Jurkat, Clone E6-1 (cell line): ENCODE measurements around the gene ATE1.

Experiments
- DNase-seq: peaks from one replicate; pipeline ENCODE4 v3.0.0-alpha.2; 2011; ENCODE audit warnings: low read depth, low spot score
- H3K4me3 ChIP-seq: 2 replicates; pipeline ENCODE4 v1.5.1; 2011; ENCODE audit warnings: mild to moderate bottlenecking, low read length, control low read depth, moderate library complexity

The ATE1 gene

GRCh38 chr10:121811386-121811785 is 116.4 kb downstream of the ATE1 start:
- H3K4me3 ChIP-seq = no peak overlapping the region
- no peak for DNase-seq

GRCh38 chr10:121808835-121809234 is 119.0 kb downstream of the ATE1 start:
- no peak for DNase-seq

GRCh38 chr10:121804460-121804859 is 123.4 kb downstream of the ATE1 start:
- DNase-seq = no peak
- H3K4me3 ChIP-seq = no peak overlapping the region

More at GRCh38 chr10:121808835-121809234, 119.0 kb downstream of the ATE1 start:
- no peak overlapping the region for H3K4me3 ChIP-seq

GRCh38 chr10:121803611-121804010 is 124.2 kb downstream of the ATE1 start:
- DNase-seq = no peak
- no peak overlapping the region for H3K4me3 ChIP-seq

- DNase-seq = no peak
- H3K4me3 ChIP-seq = no peak overlapping the region
Measured at GRCh38 chr10:121800831-121801230, 127.0 kb downstream of the ATE1 start.

GRCh38 chr10:121800146-121800545 is 127.7 kb downstream of the ATE1 start:
- DNase-seq = no peak
- no peak overlapping the region for H3K4me3 ChIP-seq

- no peak for DNase-seq
- H3K4me3 ChIP-seq = no peak overlapping the region
Measured at GRCh38 chr10:121797490-121797889, 130.3 kb downstream of the ATE1 start.

GRCh38 chr10:121796342-121796741 is 131.5 kb downstream of the ATE1 start:
- no peak overlapping the region for H3K4me3 ChIP-seq
- DNase-seq = no peak

- no peak for DNase-seq
- no peak overlapping the region for H3K4me3 ChIP-seq
Measured at GRCh38 chr10:121792198-121792597, 135.6 kb downstream of the ATE1 start.

- DNase-seq = no peak
- H3K4me3 ChIP-seq = no peak overlapping the region
Measured at GRCh38 chr10:121791761-121792160, 136.1 kb downstream of the ATE1 start.

- DNase-seq = no peak
- H3K4me3 ChIP-seq = no peak overlapping the region
Measured at GRCh38 chr10:121788717-121789116, 139.1 kb downstream of the ATE1 start.

- no peak overlapping the region for H3K4me3 ChIP-seq
- DNase-seq = no peak
Measured at GRCh38 chr10:121788115-121788514, 139.7 kb downstream of the ATE1 start.

GRCh38 chr10:121787169-121787568 is 140.7 kb downstream of the ATE1 start:
- H3K4me3 ChIP-seq = no peak overlapping the region
- no peak for DNase-seq

- H3K4me3 ChIP-seq = no peak overlapping the region
- no peak for DNase-seq
Measured at GRCh38 chr10:121783782-121784372, 144.0 kb downstream of the ATE1 start.

- DNase-seq = no peak
- no peak overlapping the region for H3K4me3 ChIP-seq
Measured at GRCh38 chr10:121781101-121781500, 146.7 kb downstream of the ATE1 start.

GRCh38 chr10:121774813-121775212 is 153.0 kb downstream of the ATE1 start:
- no peak for DNase-seq
- H3K4me3 ChIP-seq = no peak overlapping the region

- no peak for DNase-seq
Measured at GRCh38 chr10:121774404-121774803, 153.4 kb downstream of the ATE1 start.

GRCh38 chr10:121772884-121773283 is 154.9 kb downstream of the ATE1 start:
- no peak for DNase-seq
- H3K4me3 ChIP-seq = no peak overlapping the region

More at GRCh38 chr10:121774404-121774803, 153.4 kb downstream of the ATE1 start:
- H3K4me3 ChIP-seq = no peak overlapping the region

GRCh38 chr10:121772406-121772805 is 155.4 kb downstream of the ATE1 start:
- DNase-seq = no peak
- H3K4me3 ChIP-seq = no peak overlapping the region

GRCh38 chr10:121771966-121772365 is 155.9 kb downstream of the ATE1 start:
- peak; percentile 7 for DNase-seq
- H3K4me3 ChIP-seq = no peak overlapping the region

- DNase-seq = no peak
Measured at GRCh38 chr10:121766426-121766825, 161.4 kb downstream of the ATE1 start.

More at GRCh38 chr10:121766426-121766825, 161.4 kb downstream of the ATE1 start:
- no peak overlapping the region for H3K4me3 ChIP-seq
